CD4-positive, alpha-beta T cell treated with Interleukin-2 at 100 ng/mL for 4 hours (primary cell): ENCODE data around the gene GCSH.

Experiments used
- DNase-seq: peaks from one replicate; pipeline ENCODE4 v3.0.0-alpha.2; 2020; ENCODE audit warnings: low spot score

GCSH gene

DNA sequence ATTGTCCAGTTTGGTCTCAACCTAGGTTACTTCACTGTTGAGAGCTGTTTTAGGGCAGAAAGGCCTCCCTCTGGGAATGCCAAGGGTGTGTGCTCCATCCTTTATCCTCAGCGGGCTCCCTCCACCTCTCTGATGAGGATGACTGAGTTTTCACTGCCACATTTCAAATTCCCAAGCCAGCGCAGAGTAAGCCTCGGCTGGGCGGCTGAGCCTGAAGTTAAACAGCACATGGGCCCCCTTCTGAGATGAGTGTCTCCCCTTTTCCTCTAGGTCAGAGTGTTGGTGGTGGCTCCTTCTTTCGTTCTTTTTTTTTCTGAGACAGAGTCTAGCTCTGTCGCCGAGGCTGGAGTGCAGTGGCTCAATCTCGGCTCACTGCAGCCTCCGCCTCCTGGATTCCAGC lies 5.5 kb upstream of the GCSH start:
- no peak for DNase-seq

DNA sequence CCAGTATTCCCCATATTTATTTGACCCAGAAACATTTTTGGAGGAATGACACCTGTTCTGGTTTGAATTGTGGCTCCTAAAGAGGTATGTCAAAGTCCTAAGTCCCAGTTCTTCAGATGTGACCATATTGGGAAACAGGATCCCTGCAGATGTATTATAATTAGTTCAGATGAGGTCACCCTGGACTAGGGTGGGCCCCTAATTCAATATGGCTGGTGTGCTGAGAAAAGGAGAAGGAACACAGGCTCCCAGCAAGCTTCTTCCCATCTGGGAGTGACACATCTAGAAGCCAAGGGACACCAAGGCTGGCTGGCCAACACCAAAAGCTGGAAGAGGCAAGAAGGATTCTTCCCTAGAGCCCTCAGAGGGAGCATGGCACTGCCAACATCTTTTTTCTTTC lies 3.8 kb upstream of the GCSH start:
- no peak for DNase-seq

GRCh38 chr16:81097230-81097629 lies 1.0 kb upstream of the GCSH start:
- no peak for DNase-seq

DNA sequence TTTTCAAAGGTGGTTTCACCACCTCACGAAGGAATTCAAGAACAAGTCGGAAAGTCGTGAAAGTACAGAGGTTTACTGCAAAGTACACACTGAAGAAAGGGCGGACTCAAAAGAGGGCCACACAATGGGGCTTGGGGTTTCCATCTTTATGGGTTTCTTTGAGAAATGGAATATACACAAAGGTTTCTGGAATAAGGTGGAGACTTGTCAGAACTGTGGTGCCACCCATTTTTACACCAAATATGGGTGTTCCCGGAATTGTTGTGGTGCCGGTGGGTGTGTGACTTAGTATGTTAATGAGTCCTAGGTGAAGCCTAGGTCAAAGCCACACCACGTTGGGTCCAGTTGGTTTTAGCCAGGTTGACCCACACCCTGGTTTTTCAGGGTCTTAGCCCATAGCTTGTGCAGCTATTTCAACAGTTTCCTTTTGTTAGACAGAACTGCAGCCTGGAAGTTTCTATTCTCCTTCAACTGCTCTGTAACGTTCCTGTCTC lies 567 bp upstream of the GCSH start:
- no peak for DNase-seq

DNA sequence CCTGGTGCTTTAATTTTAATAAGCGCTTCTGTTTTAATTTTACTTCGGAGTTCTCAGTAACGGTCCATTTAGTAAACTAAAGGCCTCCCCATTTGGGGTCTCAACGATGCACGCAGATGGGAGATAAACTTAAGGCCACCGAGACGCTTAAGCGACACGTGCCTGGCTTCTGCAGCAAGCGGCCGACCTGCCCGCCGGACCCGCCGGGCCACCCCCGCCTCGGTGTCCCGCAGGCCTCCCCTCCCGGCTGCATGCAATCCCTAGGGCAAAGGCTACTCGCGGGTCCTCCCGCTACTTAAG lies 592 bp downstream of the GCSH start:
- no peak for DNase-seq

DNA sequence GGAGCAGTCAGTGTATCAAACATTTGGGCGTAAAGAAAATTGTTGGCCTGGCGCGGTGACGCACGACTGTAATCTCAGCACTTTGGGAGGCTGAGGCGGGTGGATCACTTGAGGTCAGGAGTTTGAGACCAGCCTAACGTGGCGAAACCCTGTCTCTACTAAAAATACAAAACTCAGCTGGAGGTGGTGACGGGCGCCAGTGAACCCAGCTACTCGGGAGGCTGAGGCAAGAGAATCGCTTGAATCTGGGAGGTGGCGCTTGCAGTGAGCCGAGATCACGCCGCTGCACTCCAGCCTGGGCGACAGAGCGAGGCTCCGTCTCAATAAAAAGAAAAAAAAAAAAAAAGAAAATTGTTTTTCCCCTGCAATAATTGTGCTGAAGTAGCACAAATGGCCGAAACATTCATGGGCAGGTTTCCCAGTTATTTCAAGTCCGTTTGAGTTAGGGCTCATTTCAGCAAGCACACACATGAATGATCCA lies 1.4 kb downstream of the GCSH start:
- DNase-seq, result no peak

GRCh38 chr16:81088836-81089235 lies 7.4 kb downstream of the GCSH start:
- no peak for DNase-seq

DNA sequence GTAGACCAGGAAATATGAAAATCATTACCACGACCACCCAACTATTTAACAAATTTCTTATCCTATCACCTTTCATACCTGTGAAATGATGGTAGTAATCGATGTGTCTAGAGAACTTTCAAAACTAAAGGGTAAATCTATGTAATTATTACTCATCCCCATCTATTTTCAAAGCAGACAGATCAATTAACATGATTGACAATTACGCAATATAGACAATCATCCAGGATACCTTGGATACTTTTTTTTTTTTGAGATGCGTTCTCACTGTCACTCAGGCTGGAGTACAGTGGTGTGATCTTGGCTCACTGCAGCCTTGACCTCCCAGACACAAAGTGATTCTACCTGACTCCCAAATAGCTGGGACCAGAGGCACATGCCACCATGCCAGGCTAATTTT lies 15.2 kb downstream of the GCSH start:
- DNase-seq, result no peak

GRCh38 chr16:81080233-81080632 lies 16.0 kb downstream of the GCSH start:
- DNase-seq, result no peak

DNA sequence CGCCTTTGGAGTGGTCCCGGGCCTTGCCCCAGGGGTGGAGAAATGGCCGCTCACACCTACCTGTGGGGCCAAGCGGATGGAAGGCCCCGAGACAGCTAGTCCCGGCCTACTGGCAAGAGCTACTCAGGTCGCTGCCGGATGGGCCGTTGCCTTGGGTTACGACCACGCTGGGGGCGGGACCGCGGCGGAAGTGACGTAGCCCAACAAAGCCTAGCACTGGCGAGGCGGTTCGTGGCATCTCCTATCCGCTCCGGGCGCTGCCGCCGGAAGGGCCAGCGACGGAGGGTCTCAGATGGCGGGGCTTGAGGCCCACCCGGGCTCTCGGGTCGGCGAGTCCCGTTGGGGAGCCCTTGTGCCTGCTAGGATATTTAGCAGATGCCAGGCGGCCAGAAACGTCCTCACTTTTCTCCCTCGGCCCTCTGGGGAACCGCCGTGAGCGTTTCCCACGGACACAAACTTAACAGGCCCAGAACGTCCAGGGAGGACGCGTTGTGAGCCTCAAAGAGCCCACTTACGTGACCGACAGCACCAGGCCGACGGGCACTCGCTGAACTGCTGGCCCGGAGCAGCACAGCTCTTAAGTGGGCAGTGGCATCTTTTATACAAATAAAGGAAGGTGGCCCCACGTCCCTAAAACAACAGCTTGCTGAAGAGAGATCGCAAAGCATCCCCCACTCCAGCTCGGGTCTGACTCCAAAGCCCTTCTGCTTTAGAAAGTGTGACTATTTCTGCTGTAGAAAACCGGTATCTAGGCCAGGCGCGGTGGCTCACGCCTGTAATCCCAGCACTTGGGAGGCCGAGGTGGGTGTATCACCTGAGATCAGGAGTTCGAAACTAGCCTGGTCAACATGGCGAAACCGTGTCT lies 18.9 kb downstream of the GCSH start, which contains the start of gene C16orf46:
C16orf46 (minus strand) TSS at position 163 of the 865 bp plus-strand sequence. CDS start 13,283 bp downstream, outside the sequence.
- peak; percentile 95 for DNase-seq

DNA sequence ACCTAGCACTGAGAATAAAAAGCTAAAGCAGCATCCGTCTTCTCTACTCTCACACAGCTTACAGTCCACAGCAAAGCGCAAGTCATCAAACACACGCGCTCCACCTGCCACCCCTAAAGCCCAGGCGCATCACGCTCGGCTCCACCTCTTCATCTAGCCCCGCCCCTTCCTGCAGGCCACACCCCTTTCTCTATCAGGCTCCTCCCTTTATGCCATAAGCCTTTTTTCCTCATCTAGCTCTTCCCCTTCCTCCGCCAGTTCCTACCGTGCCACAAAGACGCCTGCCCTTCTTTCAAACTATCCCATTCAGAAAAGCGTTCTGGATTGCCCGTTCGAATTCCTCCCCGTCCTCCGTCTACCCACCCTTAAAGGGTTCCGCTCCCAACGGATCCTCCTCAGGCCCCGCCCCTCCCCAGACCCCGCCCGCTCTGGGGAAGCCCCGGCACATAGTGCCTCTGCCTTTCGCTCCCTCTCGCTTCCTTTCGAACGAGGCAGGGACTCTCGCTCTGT lies 19.6 kb downstream of the GCSH start:
- peak; percentile 95 for DNase-seq

GRCh38 chr16:81073560-81074330 lies 22.4 kb downstream of the GCSH start:
- DNase-seq, result no peak

DNA sequence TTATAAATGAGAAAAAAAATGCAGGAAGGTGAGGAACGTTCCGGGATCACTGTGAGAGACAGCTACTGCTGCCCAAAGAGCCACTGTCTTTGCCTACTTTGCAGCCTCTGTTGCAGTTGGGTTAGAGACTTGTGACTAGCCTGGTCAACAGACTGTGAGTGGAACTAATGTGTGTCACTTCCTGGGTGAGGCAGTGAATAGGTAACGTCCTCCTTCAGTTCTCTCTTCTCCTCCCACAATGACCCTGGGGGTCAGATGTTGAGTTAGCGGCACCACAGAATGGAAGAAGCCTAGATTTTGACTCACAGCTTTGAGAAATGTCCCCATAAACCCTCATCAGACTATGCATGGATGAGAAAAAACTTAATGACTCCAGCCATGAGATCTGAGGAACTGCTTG lies 24.4 kb downstream of the GCSH start:
- no peak for DNase-seq

- no peak for DNase-seq
Measured at GRCh38 chr16:81070979-81071378, 25.2 kb downstream of the GCSH start.

DNA sequence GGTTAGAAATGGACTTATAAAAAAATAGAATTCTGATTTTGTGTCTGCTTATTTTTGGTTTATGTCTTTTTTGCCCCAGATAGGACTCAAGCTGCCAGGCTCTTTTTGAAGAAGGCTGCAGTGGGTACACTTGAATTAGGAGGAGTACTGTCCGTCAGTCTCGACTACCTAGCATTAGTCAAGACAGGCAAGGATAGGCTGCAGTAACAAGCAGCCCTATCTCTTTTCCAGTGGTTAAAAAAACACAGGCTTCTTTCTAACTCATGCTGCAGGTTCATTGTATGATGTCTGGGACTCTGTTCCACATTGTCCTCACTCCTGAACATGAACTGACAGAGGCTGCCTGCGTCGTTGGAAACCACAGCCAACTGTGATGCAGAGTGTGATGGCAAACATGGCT lies 27.1 kb downstream of the GCSH start:
- DNase-seq, result no peak

DNA sequence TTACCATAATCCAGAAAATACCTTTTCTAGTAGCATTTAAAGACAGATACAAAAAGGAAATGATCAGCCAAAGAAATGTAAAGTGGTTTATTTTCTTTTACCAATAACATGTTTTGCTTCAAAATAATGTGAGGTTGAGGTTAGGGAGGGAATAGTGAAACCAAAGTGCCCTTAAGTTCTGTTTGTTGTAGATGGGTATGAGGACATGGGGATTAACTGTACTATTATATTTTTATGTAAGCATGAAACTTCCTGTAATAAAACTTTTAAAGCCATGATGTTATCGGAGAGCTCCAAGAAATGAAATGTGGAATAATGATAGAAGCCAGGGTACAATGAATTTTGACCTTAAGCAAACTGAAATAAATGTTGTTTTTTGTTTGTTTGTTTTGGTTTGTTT lies 29.0 kb downstream of the GCSH start:
- no peak for DNase-seq

- DNase-seq, result no peak
Measured at GRCh38 chr16:81066681-81067080, 29.5 kb downstream of the GCSH start.

DNA sequence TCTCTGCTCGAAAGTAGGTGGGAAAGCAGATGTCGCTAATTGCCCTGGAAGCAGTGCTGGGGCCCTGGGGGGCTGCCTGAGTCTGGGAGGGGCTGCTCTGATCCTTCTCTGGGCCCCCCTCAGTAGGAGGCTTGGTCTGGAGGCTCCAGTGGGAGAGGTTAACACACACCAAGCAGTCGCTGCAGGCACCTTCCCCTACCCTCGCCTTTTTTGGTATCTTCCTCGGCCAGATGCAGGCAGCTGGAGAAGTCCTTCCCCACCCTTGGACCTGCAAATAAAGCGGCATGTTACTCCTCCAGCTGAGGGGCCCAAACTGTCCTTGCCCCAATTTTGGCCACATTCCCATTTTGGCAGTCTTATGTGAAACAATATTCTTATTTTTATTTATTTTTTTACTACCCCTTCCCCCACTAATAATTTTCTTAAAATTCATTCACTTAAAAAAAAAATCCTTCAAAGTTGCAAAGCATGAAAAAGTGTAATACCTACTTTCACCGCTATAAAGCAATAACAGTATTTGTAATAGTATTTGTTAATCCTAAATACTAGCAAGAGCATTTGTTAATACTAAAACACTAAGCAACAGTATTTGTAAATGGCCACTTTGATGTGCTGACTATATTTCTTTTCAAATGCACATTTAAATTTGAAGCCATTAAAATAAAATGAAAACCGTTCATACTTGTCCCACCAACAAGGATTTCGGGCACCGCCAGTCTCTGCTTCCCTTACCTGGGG lies 34.2 kb downstream of the GCSH start:
- DNase-seq, result no peak

GRCh38 chr16:81061307-81061640 lies 34.9 kb downstream of the GCSH start:
- DNase-seq, result no peak

DNA sequence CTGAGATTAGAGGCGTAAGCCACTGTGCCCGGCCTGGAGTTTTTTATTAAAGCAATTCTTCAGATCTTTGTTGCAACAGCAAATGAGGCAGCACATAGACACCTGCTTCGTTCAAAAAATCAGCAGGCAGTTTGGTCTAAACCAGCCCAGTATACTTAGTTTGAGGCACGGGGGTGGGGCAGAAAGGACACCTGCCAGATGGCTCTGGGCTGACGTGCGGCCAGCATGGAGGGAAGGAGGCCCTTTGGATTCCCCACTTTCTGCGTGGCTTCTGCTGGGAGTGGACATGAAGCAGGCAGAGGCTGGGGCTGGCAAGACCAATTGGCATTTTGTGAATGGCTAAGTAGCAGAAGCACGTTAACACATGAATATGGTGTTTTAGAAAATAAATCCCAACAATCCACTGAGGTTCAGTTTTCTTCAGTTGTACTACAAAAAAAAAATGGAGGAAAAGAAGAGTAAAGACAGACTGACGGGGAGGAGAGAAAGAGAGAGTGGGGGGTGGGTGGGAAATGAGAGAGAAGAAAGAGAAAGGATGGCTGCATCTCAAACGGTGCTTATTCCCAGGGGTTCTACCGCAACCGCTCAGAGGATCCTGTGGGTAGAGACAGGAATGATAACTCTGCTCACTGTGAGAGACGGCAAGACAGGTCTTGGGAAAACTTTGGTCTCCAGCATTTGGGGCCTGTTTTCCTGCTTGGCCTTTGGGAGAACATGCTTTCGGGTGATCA lies 35.5 kb downstream of the GCSH start:
- no peak for DNase-seq

- no peak for DNase-seq
Measured at GRCh38 chr16:81053761-81054160, 42.4 kb downstream of the GCSH start.

DNA sequence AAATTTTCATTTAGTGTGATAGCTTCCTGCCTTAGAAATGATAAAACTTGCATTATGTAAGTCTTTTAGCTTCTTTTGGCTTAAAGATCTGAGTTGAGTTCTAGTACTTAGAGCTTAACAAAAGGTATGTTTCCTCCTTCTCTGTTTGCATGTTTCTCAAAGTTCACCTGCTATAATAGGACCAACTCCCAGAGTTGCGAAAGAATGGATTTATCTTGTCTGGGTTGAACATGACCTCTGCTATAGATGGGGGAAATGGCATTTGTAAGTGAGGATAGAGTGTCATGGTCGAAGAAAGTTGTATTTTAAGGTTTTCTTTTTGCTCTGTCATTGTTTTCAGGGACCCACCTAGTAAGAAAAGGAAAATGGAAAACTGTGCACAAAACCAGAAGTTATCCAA lies 53.4 kb downstream of the GCSH start:
- DNase-seq, result no peak
